Colonic mucosa (tissue), 4 donors: ENCODE data around the gene TADA3. TPM values are rescaled to one million over a fixed set of nuclear protein-coding genes. Genes with fewer than 3 reads are reported as not detected.

ENCODE experiments used
- DNase-seq: peaks from one replicate; pipeline ENCODE4 v3.0.0-alpha.2; 2020
- H3K27ac ChIP-seq: fragments of 200-600 bp; one replicate; pipeline ENCODE4 v1.8.0; 2021
- H3K27me3 ChIP-seq: fragments of 200-600 bp; one replicate; pipeline ENCODE4 v1.8.0; 2021
- H3K36me3 ChIP-seq: fragments of 200-600 bp; one replicate; pipeline ENCODE4 v1.8.0; 2021
- H3K4me1 ChIP-seq: fragments of 200-600 bp; one replicate; pipeline ENCODE4 v1.8.0; 2021; ENCODE audit warnings: mild to moderate bottlenecking
- H3K4me3 ChIP-seq: fragments of 200-600 bp; one replicate; pipeline ENCODE4 v1.8.0; 2021
- H3K9ac ChIP-seq, 2 donors: one replicate each; pipeline ENCODE4 v1.7.0; 2013; ENCODE audit warnings: control low read depth in 2 of 2, low read depth in 2 of 2, low read length in 2 of 2
- H3K9me3 ChIP-seq: fragments of 200-600 bp; one replicate; pipeline ENCODE4 v1.8.0; 2021
- intact Hi-C: fragments of 100-400 bp; cut with DNase I; formaldehyde crosslinking; loops from one replicate; pipeline ENCODE4 v1.14.1; 2022
- total RNA-seq, 2 donors: library from RNA; stranded (reverse); fragmentation: NEBNext Ultra II Directional in 1 of 2; extraction: Animal tissue kit (Norgen Biotek cat#: 25700) in 1 of 2; gene quantifications; one replicate each; pipeline ENCODE4 v1.2.1, GENCODE V29; 2021
- TF ChIP-seq, protein P1 (sequence below): fragments of 200-600 bp; IDR thresholded peaks from one replicate; pipeline ENCODE4 v1.8.0; 2022; ENCODE audit warnings: antibody characterized with exemption, mild to moderate bottlenecking
- donor health status: healthy.
- donor health status: DM: no; HTN: no; CAD: no.
- donor health status: DM: no; HTN: no; CAD: no.

TADA3 gene
- total RNA-seq, 2 donors from 2014 or later: 60.1 to 66.4 TPM

DNA sequence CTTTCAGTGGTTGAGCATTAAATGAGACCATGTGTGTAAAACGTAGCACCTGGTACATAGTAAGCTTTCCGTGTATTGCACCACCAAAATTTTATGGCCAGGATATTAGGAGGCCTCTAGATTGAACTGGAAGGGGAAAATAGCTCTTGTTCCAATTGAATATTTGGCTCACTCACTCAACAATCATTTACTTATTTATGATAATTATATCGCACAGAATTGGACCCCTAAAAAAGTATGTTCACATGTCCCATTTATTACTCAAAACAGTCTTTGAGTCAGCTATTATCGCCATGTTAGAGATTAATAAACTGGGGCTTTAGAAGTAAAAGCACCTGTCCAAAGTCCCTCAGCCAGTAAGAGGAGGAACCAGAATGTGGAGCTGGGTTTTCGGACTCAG is 12.7 kb upstream of the TADA3 start:
- Histone ChIP-seq H3K4me1 (peaks cover 7% of the 10 kb centered on the region), H3K9me3 (no peaks in the 10 kb centered on the region), H3K9ac (no peak overlapping the region), H3K4me3 (no peak overlapping the region), H3K27me3 (no peaks in the 10 kb centered on the region), H3K27ac (no peak overlapping the region), H3K36me3 (peaks cover 40% of the 10 kb centered on the region)
- TF ChIP-seq, protein P1, sequence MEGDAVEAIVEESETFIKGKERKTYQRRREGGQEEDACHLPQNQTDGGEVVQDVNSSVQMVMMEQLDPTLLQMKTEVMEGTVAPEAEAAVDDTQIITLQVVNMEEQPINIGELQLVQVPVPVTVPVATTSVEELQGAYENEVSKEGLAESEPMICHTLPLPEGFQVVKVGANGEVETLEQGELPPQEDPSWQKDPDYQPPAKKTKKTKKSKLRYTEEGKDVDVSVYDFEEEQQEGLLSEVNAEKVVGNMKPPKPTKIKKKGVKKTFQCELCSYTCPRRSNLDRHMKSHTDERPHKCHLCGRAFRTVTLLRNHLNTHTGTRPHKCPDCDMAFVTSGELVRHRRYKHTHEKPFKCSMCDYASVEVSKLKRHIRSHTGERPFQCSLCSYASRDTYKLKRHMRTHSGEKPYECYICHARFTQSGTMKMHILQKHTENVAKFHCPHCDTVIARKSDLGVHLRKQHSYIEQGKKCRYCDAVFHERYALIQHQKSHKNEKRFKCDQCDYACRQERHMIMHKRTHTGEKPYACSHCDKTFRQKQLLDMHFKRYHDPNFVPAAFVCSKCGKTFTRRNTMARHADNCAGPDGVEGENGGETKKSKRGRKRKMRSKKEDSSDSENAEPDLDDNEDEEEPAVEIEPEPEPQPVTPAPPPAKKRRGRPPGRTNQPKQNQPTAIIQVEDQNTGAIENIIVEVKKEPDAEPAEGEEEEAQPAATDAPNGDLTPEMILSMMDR: no peak
- intact Hi-C loops: no loop called here
- no peak for DNase-seq

DNA sequence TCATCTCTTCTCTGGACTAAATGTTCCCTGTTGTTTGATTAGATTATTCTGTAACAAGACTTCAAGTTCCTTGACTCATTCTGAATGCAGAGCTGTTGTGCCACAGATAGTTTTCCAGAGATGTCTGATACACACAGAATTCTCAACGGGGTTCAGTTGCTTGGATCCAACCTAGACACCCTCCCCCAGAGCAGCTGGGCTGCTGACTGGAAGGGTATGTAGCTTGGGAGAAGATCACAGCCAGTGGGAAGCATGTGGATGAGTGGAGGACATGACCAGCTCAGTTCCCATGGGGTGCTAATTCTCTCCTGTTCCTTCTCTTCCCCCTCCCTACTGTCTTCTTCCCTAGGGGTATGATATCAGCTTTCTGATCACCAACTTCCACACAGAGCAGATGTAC is 11.2 kb upstream of the TADA3 start:
- no peaks in the 10 kb centered on the region for H3K9me3 ChIP-seq
- TF ChIP-seq, protein P1: no peak
- peaks cover 48% of the 10 kb centered on the region for H3K36me3 ChIP-seq
- intact Hi-C loops: no loop called here
- no peak overlapping the region for H3K27ac ChIP-seq
- no peak overlapping the region for H3K4me3 ChIP-seq
- no peaks in the 10 kb centered on the region for H3K27me3 ChIP-seq
- DNase-seq: no peak
- H3K9ac ChIP-seq: no peak overlapping the region
- H3K4me1 ChIP-seq: no peaks in the 10 kb centered on the region

DNA sequence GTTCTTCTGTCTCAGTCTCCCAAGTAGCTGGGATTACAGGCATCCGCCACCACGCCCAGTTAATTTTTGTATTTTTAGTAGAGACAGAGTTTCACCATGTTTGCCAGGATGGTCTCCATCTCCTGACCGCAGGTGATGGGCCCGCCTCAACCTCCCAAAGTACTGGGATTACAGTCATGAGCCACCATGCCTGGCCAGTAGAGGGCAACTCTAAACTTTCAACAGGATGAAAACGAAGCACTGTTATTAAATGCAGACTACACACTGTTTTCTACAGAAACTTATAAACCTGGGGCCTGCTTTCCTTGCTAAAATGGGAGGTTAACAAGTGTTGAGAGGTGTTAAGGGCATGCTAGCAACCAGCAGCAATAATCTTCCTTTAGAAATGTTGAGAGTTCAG is 8.3 kb upstream of the TADA3 start:
- Histone ChIP-seq H3K27me3 (no peaks in the 10 kb centered on the region), H3K9ac (no peak overlapping the region), H3K4me1 (peaks cover 4% of the 10 kb centered on the region), H3K4me3 (no peak overlapping the region), H3K9me3 (no peaks in the 10 kb centered on the region), H3K27ac (no peak overlapping the region), H3K36me3 (peaks cover 52% of the 10 kb centered on the region)
- intact Hi-C loops: no loop called here
- TF ChIP-seq, protein P1: no peak
- DNase-seq: no peak

DNA sequence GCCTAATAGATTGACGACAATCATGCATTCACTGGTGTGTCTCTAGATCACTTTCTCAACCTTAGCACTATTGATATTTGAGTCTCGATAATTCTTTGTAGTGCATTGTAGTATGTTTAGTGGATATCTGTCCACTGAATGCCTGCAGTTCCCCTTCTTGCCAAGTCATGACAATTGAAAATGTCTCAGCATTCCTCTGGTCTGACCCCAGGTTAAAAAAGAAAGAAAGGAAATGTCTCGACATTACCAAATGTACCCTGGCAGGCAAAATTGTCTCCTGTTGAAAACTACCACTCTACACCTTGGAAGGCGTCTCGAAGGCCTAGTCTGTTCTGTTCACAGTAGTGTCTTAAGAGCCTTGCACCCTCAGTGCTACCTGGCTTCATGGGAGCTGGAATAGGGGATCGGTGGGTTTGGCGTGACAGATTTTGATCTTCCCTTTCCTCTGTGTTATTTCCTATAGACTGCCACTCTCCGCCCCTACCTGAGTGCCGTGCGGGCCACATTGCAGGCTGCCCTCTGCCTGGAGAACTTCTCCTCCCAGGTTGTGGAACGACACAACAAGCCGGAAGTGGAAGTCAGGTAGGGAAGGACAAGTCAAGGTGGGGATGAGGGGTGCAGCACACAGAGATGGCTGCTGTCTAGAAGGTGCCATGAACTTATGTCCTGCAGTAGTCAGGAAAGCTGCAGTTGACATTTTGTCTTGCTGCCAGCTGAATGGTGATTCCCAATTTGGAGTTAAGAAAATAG is 5.1 kb upstream of the TADA3 start:
- Histone ChIP-seq H3K4me3 (no peak overlapping the region), H3K4me1 (peaks cover 4% of the 10 kb centered on the region), H3K9me3 (no peaks in the 10 kb centered on the region), H3K27me3 (no peaks in the 10 kb centered on the region), H3K27ac (no peak overlapping the region), H3K9ac (no peak overlapping the region), H3K36me3 (peaks cover 29% of the 10 kb centered on the region)
- intact Hi-C loops: no loop called here
- DNase-seq: no peak
- TF ChIP-seq, protein P1: no peak

- Histone ChIP-seq H3K27ac (no peak overlapping the region), H3K9me3 (no peaks in the 10 kb centered on the region), H3K27me3 (no peaks in the 10 kb centered on the region), H3K36me3 (peaks cover 14% of the 10 kb centered on the region), H3K9ac (peak overlapping the region in 1 of 2 donors; percentile 19), H3K4me1 (peaks cover 4% of the 10 kb centered on the region), H3K4me3 (no peak overlapping the region)
- intact Hi-C loops: no loop called here
- DNase-seq: no peak
- TF ChIP-seq, protein P1: no peak
These were observed 2.9 kb upstream of the TADA3 start for GRCh38 chr3:9795207-9795606.
